ENCODE results near the gene CREBBP. TPM values are rescaled to one million over a fixed set of nuclear protein-coding genes. Genes with fewer than 3 reads are reported as not detected.
"Not testable (repeated sequence)": the region's sequence is repeated elsewhere in the genome, so short reads cannot be mapped to it uniquely, and the experiment has no call there.

The CREBBP gene
- total RNA-seq, 4 donors from 2014 or later: 67.1 to 106 (median 91.0) TPM

DNA sequence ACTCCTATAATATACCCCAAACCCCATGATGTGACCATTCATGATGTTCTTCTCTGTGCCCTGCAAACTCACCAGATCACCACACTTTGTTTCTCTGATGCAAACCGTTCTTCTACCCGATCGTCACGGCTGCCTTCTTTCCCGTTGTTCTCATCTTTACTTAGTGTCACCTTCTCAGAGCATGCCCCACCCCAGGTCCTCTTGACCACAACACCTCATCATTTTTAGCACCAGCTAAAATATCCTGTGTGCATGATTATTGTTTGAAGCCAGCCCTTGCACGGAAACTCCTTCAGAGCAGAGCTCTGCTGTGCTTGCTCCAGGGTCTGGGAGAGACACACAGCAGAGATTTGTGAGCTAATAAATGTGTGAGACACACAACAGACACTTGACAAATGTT, 38.9 kb upstream of the CREBBP start:
- Histone ChIP-seq H3K4me3 (no peak overlapping the region), H3K27ac (no peak overlapping the region), H3K9me3 (peaks cover 0 to 23% (median 0%) of the 10 kb centered on the region in 4 donors), H3K27me3 (no peaks in the 10 kb centered on the region), H3K4me1 (no peaks in the 10 kb centered on the region), H3K36me3 (no peaks in the 10 kb centered on the region)
- no peak for DNase-seq (ENCODE audit: low spot score in 2 of 2)
- 84 to 85% methylated on average over 6 of the region's 6 CpGs for WGBS, 2 donors
- no peak for TF ChIP-seq EP300 (IDR thresholded peaks at IDR 0.05)
- no peak for TF ChIP-seq POLR2A (IDR thresholded peaks at IDR 0.05)
- TF ChIP-seq, protein P1, sequence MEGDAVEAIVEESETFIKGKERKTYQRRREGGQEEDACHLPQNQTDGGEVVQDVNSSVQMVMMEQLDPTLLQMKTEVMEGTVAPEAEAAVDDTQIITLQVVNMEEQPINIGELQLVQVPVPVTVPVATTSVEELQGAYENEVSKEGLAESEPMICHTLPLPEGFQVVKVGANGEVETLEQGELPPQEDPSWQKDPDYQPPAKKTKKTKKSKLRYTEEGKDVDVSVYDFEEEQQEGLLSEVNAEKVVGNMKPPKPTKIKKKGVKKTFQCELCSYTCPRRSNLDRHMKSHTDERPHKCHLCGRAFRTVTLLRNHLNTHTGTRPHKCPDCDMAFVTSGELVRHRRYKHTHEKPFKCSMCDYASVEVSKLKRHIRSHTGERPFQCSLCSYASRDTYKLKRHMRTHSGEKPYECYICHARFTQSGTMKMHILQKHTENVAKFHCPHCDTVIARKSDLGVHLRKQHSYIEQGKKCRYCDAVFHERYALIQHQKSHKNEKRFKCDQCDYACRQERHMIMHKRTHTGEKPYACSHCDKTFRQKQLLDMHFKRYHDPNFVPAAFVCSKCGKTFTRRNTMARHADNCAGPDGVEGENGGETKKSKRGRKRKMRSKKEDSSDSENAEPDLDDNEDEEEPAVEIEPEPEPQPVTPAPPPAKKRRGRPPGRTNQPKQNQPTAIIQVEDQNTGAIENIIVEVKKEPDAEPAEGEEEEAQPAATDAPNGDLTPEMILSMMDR (IDR thresholded peaks at IDR 0.05): no peak

DNA sequence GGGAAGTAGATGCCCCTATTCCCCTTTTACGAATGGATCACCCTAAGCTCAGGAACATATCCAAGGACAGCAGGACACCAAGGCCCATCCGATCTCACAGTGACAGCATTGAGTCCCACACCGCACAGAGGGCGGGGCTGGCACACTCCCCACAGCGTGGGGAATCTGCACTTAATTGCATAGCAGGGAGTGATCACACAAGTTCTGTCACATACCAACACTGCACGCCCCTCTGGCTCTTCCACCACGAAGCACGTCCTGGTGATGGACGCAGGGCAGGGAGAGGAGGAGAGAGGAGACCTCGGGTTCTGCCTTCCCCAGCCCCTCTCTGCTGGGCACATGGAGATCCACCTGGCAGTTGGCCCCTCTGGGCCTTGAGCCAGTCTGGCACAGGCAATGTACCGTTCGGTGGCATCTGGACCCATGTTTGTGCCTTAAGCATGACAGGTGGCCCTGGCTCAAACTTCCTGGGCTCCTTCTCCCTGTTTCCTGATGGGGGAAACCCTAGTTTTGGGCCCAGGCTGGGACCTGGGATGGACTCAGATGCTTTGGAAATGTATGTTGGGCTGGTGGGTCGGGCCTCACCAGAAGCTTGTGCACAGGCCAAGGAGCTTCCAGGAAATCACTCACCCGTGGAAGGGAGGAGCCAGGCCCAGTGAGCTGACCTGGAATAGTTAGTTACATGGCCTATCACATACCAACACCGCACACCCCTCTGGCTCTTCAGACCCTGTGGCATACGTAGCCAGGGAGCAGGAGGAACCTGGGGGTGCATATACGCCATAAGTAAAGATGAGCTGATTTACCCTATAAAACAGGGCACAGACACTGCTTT, 35.1 kb upstream of the CREBBP start:
- 85 to 92% methylated on average over 13 to 14 of the region's 17 CpGs for WGBS, 2 donors
- TF ChIP-seq, protein P1 (IDR thresholded peaks at IDR 0.05): no peak
- no peak for TF ChIP-seq POLR2A (IDR thresholded peaks at IDR 0.05)
- no peak for TF ChIP-seq EP300 (IDR thresholded peaks at IDR 0.05)
- H3K27me3 ChIP-seq: no peaks in the 10 kb centered on the region
- H3K36me3 ChIP-seq: no peaks in the 10 kb centered on the region
- H3K4me1 ChIP-seq: no peaks in the 10 kb centered on the region
- no peak overlapping the region for H3K27ac ChIP-seq
- peaks cover 0 to 23% (median 0%) of the 10 kb centered on the region in 4 donors for H3K9me3 ChIP-seq
- H3K4me3 ChIP-seq: no peak overlapping the region
- no peak for DNase-seq (ENCODE audit: low spot score in 2 of 2)

DNA sequence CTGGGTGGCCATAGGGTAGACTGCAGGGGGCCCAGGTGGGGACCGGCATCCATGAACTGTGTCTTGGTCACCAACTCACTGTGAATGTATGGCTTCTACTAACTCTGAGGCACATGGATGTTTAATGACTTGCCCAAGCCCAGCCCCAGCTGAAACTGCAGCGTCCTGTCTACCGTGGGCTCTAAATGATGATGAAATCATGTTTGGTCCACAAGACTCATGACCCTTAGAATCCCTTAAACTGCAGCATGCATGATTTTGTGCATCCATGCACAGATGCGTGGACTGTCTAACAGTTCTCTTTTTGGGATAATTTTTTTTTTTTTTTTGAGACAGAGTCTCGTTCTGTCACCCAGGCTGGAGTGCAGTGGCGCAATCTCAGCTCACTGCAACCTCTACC, 32.4 kb upstream of the CREBBP start:
- DNase-seq (ENCODE audit: low spot score in 2 of 2): no peak

DNA sequence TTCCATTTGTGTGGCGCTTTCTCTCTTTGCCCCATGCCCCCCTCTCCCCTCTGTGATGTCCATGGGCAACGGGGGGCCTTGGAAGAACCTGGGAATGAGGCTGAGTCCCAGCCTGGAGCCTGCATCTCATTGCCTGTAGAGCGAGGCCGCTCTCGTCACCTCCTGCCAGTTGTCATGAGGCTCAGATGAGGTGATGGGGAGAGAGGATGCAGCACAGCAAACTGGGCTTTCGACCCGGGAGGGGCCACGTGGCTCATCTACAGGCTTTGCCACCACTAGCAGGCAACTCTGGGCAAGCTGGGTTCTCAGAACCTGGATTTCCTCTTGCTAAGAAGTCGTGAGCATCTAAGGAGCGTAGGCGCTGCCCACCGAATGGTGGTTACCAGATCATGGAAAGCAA, 31.9 kb upstream of the CREBBP start:
- H3K36me3 ChIP-seq: no peaks in the 10 kb centered on the region
- no peak overlapping the region for H3K4me3 ChIP-seq
- DNase-seq (ENCODE audit: low spot score in 2 of 2): no peak
- peaks cover 0 to 5% (median 0%) of the 10 kb centered on the region in 4 donors for H3K9me3 ChIP-seq
- TF ChIP-seq EP300 (IDR thresholded peaks at IDR 0.05): no peak
- no peak for TF ChIP-seq POLR2A (IDR thresholded peaks at IDR 0.05)
- TF ChIP-seq, protein P1 (IDR thresholded peaks at IDR 0.05): no peak
- no peaks in the 10 kb centered on the region for H3K4me1 ChIP-seq
- WGBS, 2 donors: 91 to 92% methylated on average over 12 of the region's 12 CpGs
- H3K27ac ChIP-seq: no peak overlapping the region
- no peaks in the 10 kb centered on the region for H3K27me3 ChIP-seq

More for the DNA sequence above, 32.4 kb upstream of the CREBBP start:
- Histone ChIP-seq H3K4me1 (no peaks in the 10 kb centered on the region), H3K9me3 (peaks cover 0 to 5% (median 0%) of the 10 kb centered on the region in 4 donors), H3K27me3 (no peaks in the 10 kb centered on the region), H3K4me3 (no peak overlapping the region), H3K36me3 (no peaks in the 10 kb centered on the region), H3K27ac (no peak overlapping the region)
- no peak for TF ChIP-seq POLR2A (IDR thresholded peaks at IDR 0.05)
- TF ChIP-seq EP300 (IDR thresholded peaks at IDR 0.05): no peak
- TF ChIP-seq, protein P1 (IDR thresholded peaks at IDR 0.05): no peak
- 79 to 81% methylated on average over 5 to 6 of the region's 6 CpGs for WGBS, 2 donors

DNA sequence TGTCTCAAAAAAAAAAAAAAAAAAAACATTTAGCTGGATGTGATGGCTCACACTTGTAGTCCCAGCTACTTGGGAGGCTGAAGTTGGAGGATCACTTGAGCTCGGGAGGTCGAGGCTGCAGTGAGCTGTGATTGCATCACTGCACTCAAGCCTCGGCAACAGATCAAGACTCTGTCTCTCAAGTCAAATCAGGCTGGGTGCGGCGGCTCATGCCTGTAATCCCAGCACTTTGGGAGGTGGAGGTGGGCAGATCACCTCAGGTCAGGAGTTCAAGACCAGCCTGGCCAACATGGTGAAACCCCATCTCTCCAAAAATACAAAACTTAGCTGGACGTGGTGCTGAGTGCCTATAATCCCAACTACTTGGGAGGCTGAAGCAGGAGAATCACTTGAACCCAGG, 31.2 kb upstream of the CREBBP start:
- DNase-seq (ENCODE audit: low spot score in 2 of 2); H3K4me3 ChIP-seq; H3K36me3 ChIP-seq; H3K27ac ChIP-seq; H3K27me3 ChIP-seq; H3K4me1 ChIP-seq; H3K9me3 ChIP-seq: not testable (repeated sequence)
- 88 to 90% methylated on average over 6 of the region's 6 CpGs for WGBS, 2 donors
